ENCODE measurements around the gene CTNNBIP1.
A peak's percentile ranks its signal among the peaks of the same experiment; 100 is the strongest.

The CTNNBIP1 gene

DNA sequence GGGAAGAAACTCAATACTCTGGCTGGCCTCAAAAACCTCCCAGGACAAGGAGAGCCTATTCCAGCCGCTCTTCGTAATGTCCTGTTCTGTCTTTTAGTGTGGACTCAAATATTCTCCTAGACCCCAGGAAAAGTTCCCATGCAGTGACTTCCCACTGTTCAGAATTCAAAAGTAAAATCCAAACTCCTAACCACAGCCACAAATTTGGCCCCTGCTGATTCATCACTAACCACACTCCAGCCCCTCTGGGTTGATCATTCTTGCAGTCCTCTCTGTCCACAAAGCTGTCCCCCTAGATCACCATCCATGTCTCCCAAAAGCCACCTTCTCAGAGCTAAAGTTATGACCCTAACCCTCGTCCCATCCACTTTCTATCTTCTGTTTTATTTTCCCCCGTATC is 5.1 kb downstream of the CTNNBIP1 start:
- H3K9me3 ChIP-seq (ENCODE audit: control insufficient read depth, insufficient read depth, low read depth, low read length), result no peaks in the 10 kb centered on the region
- no peaks in the 10 kb centered on the region for H3K36me3 ChIP-seq (ENCODE audit: control insufficient read depth in 2 of 2, insufficient read depth in 1 of 2, low read length in 2 of 2)
- ChIA-PET CTCF (interaction anchor here (1.0 kb wide), 1 partner anchor 9 kb away, joined by 4 read pairs; no protein-coding TSS in a partner anchor), POLR2A (no interaction called here)
- no peak overlapping the region for H3K27ac ChIP-seq (ENCODE audit: extremely low read depth, low read depth, low read length)
- H3K4me3 ChIP-seq (ENCODE audit: low read depth, low read length), result no peak overlapping the region
- TF ChIP-seq ZIC2 (tag by site-specific recombination; IDR thresholded peaks at IDR 0.05), result peak; percentile 62
- TF ChIP-seq ZNF292 (tag by site-specific recombination; IDR thresholded peaks at IDR 0.05; ENCODE audit: borderline replicate concordance, low read depth), result no peak
- 0 out of 2 replicates have a peak, but pooled peaks cover 4% of the 10 kb centered on the region for H3K4me1 ChIP-seq (ENCODE audit: control insufficient read depth, insufficient read depth, low read length)

DNA sequence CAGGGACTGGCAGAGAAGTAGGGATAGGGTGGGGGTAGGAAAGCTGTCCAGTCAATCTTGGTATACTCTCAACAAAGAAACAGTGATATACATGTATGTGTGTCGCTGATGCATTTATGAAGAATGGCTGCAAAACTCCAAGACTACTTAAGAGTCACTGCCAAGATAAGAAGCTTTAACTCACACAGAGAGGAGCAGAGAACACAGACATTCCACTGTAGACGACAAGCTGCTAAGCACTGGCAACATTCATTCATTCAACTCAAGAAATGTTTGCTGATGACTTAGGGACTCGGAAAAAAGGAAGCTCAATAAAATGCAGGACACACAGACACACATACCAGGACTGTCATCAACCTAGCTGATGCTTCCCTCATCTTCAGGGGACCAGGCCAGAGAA is 5.5 kb downstream of the CTNNBIP1 start:
- TF ChIP-seq, protein P1, sequence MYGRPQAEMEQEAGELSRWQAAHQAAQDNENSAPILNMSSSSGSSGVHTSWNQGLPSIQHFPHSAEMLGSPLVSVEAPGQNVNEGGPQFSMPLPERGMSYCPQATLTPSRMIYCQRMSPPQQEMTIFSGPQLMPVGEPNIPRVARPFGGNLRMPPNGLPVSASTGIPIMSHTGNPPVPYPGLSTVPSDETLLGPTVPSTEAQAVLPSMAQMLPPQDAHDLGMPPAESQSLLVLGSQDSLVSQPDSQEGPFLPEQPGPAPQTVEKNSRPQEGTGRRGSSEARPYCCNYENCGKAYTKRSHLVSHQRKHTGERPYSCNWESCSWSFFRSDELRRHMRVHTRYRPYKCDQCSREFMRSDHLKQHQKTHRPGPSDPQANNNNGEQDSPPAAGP (tag by site-specific recombination; IDR thresholded peaks at IDR 0.05), result no peak
- TF ChIP-seq KLF10 (tag by site-specific recombination; IDR thresholded peaks at IDR 0.05), result no peak
- TF ChIP-seq ZNF558 (tag by site-specific recombination; IDR thresholded peaks at IDR 0.05), result no peak
- no peak for TF ChIP-seq ZNF366 (tag by site-specific recombination; conservative IDR thresholded peaks at IDR 0.05)
- no peak for TF ChIP-seq ZNF223 (tag by site-specific recombination; IDR thresholded peaks at IDR 0.05)
- TF ChIP-seq ZNF600 (tag by site-specific recombination; IDR thresholded peaks at IDR 0.05), result no peak
- TF ChIP-seq, protein P2, sequence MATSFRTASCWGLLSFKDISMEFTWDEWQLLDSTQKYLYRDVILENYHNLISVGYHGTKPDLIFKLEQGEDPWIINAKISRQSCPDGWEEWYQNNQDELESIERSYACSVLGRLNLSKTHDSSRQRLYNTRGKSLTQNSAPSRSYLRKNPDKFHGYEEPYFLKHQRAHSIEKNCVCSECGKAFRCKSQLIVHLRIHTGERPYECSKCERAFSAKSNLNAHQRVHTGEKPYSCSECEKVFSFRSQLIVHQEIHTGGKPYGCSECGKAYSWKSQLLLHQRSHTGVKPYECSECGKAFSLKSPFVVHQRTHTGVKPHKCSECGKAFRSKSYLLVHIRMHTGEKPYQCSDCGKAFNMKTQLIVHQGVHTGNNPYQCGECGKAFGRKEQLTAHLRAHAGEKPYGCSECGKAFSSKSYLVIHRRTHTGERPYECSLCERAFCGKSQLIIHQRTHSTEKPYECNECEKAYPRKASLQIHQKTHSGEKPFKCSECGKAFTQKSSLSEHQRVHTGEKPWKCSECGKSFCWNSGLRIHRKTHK (tag by site-specific recombination; IDR thresholded peaks at IDR 0.05), result no peak
- TF ChIP-seq SP7 (tag by site-specific recombination; IDR thresholded peaks at IDR 0.05), result no peak
- TF ChIP-seq ZNF76 (tag by site-specific recombination; IDR thresholded peaks at IDR 0.05; ENCODE audit: borderline replicate concordance, low read depth), result no peak
- TF ChIP-seq, protein P3, sequence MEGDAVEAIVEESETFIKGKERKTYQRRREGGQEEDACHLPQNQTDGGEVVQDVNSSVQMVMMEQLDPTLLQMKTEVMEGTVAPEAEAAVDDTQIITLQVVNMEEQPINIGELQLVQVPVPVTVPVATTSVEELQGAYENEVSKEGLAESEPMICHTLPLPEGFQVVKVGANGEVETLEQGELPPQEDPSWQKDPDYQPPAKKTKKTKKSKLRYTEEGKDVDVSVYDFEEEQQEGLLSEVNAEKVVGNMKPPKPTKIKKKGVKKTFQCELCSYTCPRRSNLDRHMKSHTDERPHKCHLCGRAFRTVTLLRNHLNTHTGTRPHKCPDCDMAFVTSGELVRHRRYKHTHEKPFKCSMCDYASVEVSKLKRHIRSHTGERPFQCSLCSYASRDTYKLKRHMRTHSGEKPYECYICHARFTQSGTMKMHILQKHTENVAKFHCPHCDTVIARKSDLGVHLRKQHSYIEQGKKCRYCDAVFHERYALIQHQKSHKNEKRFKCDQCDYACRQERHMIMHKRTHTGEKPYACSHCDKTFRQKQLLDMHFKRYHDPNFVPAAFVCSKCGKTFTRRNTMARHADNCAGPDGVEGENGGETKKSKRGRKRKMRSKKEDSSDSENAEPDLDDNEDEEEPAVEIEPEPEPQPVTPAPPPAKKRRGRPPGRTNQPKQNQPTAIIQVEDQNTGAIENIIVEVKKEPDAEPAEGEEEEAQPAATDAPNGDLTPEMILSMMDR (tag by site-specific recombination; IDR thresholded peaks at IDR 0.05), result no peak
- no peak for TF ChIP-seq ZNF394 (tag by site-specific recombination; IDR thresholded peaks at IDR 0.05; ENCODE audit: borderline replicate concordance)
- TF ChIP-seq, protein P4, sequence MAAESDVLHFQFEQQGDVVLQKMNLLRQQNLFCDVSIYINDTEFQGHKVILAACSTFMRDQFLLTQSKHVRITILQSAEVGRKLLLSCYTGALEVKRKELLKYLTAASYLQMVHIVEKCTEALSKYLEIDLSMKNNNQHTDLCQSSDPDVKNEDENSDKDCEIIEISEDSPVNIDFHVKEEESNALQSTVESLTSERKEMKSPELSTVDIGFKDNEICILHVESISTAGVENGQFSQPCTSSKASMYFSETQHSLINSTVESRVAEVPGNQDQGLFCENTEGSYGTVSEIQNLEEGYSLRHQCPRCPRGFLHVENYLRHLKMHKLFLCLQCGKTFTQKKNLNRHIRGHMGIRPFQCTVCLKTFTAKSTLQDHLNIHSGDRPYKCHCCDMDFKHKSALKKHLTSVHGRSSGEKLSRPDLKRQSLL (tag by site-specific recombination; IDR thresholded peaks at IDR 0.05), result no peak
- TF ChIP-seq ZNF2 (tag by site-specific recombination; IDR thresholded peaks at IDR 0.05), result no peak
- TF ChIP-seq, protein P5, sequence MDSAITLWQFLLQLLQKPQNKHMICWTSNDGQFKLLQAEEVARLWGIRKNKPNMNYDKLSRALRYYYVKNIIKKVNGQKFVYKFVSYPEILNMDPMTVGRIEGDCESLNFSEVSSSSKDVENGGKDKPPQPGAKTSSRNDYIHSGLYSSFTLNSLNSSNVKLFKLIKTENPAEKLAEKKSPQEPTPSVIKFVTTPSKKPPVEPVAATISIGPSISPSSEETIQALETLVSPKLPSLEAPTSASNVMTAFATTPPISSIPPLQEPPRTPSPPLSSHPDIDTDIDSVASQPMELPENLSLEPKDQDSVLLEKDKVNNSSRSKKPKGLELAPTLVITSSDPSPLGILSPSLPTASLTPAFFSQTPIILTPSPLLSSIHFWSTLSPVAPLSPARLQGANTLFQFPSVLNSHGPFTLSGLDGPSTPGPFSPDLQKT (IDR thresholded peaks at IDR 0.05; ENCODE audit: borderline replicate concordance, low read depth, low read length), result no peak
- no peak for TF ChIP-seq ZBTB7A (tag by site-specific recombination; IDR thresholded peaks at IDR 0.05; ENCODE audit: low read depth)
- no peak for TF ChIP-seq ZFP3 (tag by site-specific recombination; IDR thresholded peaks at IDR 0.05; ENCODE audit: low read depth)
- no peak for TF ChIP-seq ZNF121 (tag by site-specific recombination; IDR thresholded peaks at IDR 0.05)
- Histone ChIP-seq H3K9me3 (ENCODE audit: control insufficient read depth, insufficient read depth, low read depth, low read length) (no peaks in the 10 kb centered on the region), H3K4me1 (ENCODE audit: control insufficient read depth, insufficient read depth, low read length) (0 out of 2 replicates have a peak, but pooled peaks cover 4% of the 10 kb centered on the region), H3K4me3 (ENCODE audit: low read depth, low read length) (no peak overlapping the region), H3K27ac (ENCODE audit: extremely low read depth, low read depth, low read length) (no peak overlapping the region), H3K36me3 (ENCODE audit: control insufficient read depth in 2 of 2, insufficient read depth in 1 of 2, low read length in 2 of 2) (no peaks in the 10 kb centered on the region)
- ChIA-PET CTCF (interaction anchor here (1.0 to 1.1 kb wide), 2 partner anchors 9 to 46 kb away, joined by 4 read pairs; no protein-coding TSS in a partner anchor), POLR2A (interaction anchor here (0.7 kb wide), 1 partner anchor 14 kb away, joined by 8 read pairs; no protein-coding TSS in a partner anchor)

Measured in HEK293 (cell line).